ENCODE data around the gene SPSB3. TPM values are rescaled to one million over a fixed set of nuclear protein-coding genes. Genes with fewer than 3 reads are reported as not detected.

SPSB3 gene
- total RNA-seq, 2 donors from 2014 or later, result 95.9 to 97.8 TPM

- no peak overlapping the region for H3K27ac ChIP-seq
- H3K27me3 ChIP-seq, result no peaks in the 10 kb centered on the region
- H3K4me1 ChIP-seq, result no peaks in the 10 kb centered on the region
- 93 to 95% methylated on average over 7 to 13 of the region's 15 CpGs for WGBS, 2 donors
- no peak for ATAC-seq
- peaks cover 12 to 22% of the 10 kb centered on the region in 2 donors for H3K36me3 ChIP-seq (replicated peaks in 1 of 2; ENCODE audit: insufficient read depth in 1 of 2, low read depth in 2 of 2)
- DNase-seq, result no peak
- no peaks in the 10 kb centered on the region for H3K9me3 ChIP-seq
- intact Hi-C loops (cut with DNase I), result no loop called here
- TF ChIP-seq, protein P1, sequence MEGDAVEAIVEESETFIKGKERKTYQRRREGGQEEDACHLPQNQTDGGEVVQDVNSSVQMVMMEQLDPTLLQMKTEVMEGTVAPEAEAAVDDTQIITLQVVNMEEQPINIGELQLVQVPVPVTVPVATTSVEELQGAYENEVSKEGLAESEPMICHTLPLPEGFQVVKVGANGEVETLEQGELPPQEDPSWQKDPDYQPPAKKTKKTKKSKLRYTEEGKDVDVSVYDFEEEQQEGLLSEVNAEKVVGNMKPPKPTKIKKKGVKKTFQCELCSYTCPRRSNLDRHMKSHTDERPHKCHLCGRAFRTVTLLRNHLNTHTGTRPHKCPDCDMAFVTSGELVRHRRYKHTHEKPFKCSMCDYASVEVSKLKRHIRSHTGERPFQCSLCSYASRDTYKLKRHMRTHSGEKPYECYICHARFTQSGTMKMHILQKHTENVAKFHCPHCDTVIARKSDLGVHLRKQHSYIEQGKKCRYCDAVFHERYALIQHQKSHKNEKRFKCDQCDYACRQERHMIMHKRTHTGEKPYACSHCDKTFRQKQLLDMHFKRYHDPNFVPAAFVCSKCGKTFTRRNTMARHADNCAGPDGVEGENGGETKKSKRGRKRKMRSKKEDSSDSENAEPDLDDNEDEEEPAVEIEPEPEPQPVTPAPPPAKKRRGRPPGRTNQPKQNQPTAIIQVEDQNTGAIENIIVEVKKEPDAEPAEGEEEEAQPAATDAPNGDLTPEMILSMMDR (IDR thresholded peaks at IDR 0.05), result no peak
- TF ChIP-seq POLR2A (IDR thresholded peaks at IDR 0.05), result no peak
- H3K4me3 ChIP-seq, result no peak overlapping the region
These were observed 21.5 kb downstream of the SPSB3 start for GRCh38 chr16:1760911-1761310.

GRCh38 chr16:1759511-1759910 is 22.9 kb downstream of the SPSB3 start:
- Histone ChIP-seq H3K4me1 (no peaks in the 10 kb centered on the region), H3K36me3 (replicated peaks in 1 of 2; ENCODE audit: insufficient read depth in 1 of 2, low read depth in 2 of 2) (peaks cover 10 to 12% of the 10 kb centered on the region in 2 donors), H3K27ac (no peak overlapping the region), H3K27me3 (no peaks in the 10 kb centered on the region), H3K4me3 (no peak overlapping the region), H3K9me3 (no peaks in the 10 kb centered on the region)
- intact Hi-C loops (cut with DNase I), result no loop called here
- TF ChIP-seq, protein P1 (IDR thresholded peaks at IDR 0.05), result no peak
- TF ChIP-seq POLR2A (IDR thresholded peaks at IDR 0.05), result no peak
- ATAC-seq (no peak), DNase-seq (no peak)
- WGBS, 2 donors, result 92 to 93% methylated on average over 3 to 17 of the region's 21 CpGs

DNA sequence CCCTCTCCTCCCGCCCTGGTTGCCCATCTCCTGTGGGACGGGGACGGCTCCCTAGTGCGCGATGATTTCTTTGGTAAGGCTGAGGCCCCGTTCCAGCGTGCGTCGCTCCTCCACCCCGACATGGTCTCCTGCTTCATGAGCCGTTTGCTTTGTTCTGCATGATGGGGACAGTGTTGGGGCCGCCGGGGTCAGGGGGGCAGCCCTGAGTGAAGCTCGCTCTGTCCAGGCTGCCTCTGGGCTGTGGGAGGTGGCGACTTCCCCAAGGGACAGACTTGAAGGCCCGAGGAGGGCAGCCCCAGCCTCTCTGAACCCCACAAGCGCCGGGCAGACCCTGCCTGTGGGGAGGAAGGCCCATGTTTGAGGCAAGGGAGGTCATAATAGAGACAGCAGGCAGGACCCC is 23.4 kb downstream of the SPSB3 start:
- TF ChIP-seq POLR2A (IDR thresholded peaks at IDR 0.05), result no peak
- TF ChIP-seq, protein P1 (IDR thresholded peaks at IDR 0.05), result no peak
- Histone ChIP-seq H3K4me3 (no peak overlapping the region), H3K4me1 (no peaks in the 10 kb centered on the region), H3K27ac (no peak overlapping the region), H3K9me3 (no peaks in the 10 kb centered on the region), H3K27me3 (no peaks in the 10 kb centered on the region), H3K36me3 (replicated peaks in 1 of 2; ENCODE audit: insufficient read depth in 1 of 2, low read depth in 2 of 2) (peaks cover 6 to 10% of the 10 kb centered on the region in 2 donors)
- intact Hi-C loops (cut with DNase I), result no loop called here
- DNase-seq (no peak), ATAC-seq (no peak)
- WGBS, 2 donors, result 89 to 90% methylated on average over 13 to 18 of the region's 18 CpGs

DNA sequence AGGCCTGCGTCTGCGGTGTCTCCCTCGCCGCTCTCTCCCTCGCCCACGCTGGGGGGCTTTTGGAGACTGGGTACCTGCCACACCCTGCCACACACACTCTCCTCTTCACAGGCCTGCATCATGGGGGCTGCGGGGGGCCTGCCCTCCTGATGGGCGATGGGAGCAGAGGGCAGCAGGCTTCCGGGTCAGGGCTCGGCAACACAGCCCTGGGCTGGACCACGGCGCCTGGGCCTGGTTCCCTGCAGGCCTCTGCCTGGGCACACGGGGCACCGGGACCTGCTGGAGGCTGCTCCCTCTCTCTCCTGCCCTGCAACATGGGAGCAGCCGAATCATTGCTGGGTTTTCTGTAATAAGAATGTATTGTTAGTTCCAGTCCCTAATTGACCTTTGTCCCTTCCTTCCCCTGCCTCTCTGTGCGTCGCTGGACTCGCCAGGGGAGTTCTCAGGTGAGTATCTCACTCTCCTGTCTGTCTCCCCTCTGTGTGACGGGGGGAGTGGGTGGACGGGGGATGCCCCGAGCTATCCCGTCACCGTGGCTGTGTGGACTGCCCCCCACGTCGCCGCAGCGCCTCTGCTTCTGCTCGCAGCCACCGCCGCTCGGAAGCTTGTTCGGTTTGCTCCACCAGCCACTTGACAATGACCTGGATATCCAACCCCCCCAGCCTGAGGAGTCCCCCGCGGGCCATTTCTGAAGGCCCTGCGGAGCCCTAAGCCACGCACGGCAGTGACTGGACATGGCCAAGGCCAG is 24.5 kb downstream of the SPSB3 start:
- no peak for DNase-seq
- no peaks in the 10 kb centered on the region for H3K27me3 ChIP-seq
- ATAC-seq, result no peak
- no peaks in the 10 kb centered on the region for H3K4me1 ChIP-seq
- TF ChIP-seq, protein P1 (IDR thresholded peaks at IDR 0.05), result no peak
- TF ChIP-seq POLR2A (IDR thresholded peaks at IDR 0.05), result no peak
- no peaks in the 10 kb centered on the region for H3K9me3 ChIP-seq
- WGBS, 2 donors, result 85 to 91% methylated on average over 29 to 36 of the region's 37 CpGs
- no peak overlapping the region for H3K4me3 ChIP-seq
- H3K27ac ChIP-seq, result no peak overlapping the region
- H3K36me3 ChIP-seq (replicated peaks in 1 of 2; ENCODE audit: insufficient read depth in 1 of 2, low read depth in 2 of 2), result peaks cover 6 to 7% of the 10 kb centered on the region in 2 donors
- intact Hi-C loops (cut with DNase I), result no loop called here

GRCh38 chr16:1754204-1754603 is 28.2 kb downstream of the SPSB3 start:
- H3K4me3 ChIP-seq, result no peak overlapping the region
- WGBS, 2 donors, result 91 to 96% methylated on average over 12 of the region's 12 CpGs
- no peak for TF ChIP-seq POLR2A (IDR thresholded peaks at IDR 0.05)
- TF ChIP-seq, protein P1 (IDR thresholded peaks at IDR 0.05), result no peak
- no peak overlapping the region for H3K27ac ChIP-seq
- ATAC-seq (no peak), DNase-seq (no peak)
- H3K36me3 ChIP-seq (replicated peaks in 1 of 2; ENCODE audit: insufficient read depth in 1 of 2, low read depth in 2 of 2), result peaks cover 6 to 18% of the 10 kb centered on the region in 2 donors
- no peaks in the 10 kb centered on the region for H3K9me3 ChIP-seq
- intact Hi-C loops (cut with DNase I), result no loop called here
- no peaks in the 10 kb centered on the region for H3K27me3 ChIP-seq
- H3K4me1 ChIP-seq, result no peaks in the 10 kb centered on the region
